Panc1 (cell line): ENCODE data around the gene DEFB113. TPM values are rescaled to one million over a fixed set of nuclear protein-coding genes. Genes with fewer than 3 reads are reported as not detected.
A peak's percentile ranks its signal among the peaks of the same experiment; 100 is the strongest.

Experiments used
- ATAC-seq: fragments of 200-7000 bp; cut with Tn5 transposase; 2 replicates; pipeline ENCODE4 v1.9.1; 2020; ENCODE audit warnings: mild to moderate bottlenecking, moderate library complexity
- Bru-seq: library from RNA; stranded (reverse); fragments of 400-500 nt; gene quantifications from one replicate; lab custom pipeline; 2021; lab: Mats Ljungman, UMichigan
- BruChase-seq, 2 experiments: library from RNA; stranded (reverse); fragments of 400-500 nt; gene quantifications; one replicate each; lab custom pipeline; 2021; lab: Mats Ljungman, UMichigan
- BruUV-seq: library from RNA; stranded (reverse); fragments of 400-500 nt; replicated peaks from 2 replicates; lab custom pipeline; 2021; lab: Mats Ljungman, UMichigan
- CTCF ChIA-PET: fragments of 300-600 bp; sonication (Branson Sonifier 250); formaldehyde crosslinking; loops from one replicate; lab custom pipeline; 2022; ENCODE audit warnings: antibody characterized with exemption; lab: Charles Lee
- POLR2A ChIA-PET: fragments of 300-600 bp; sonication (Branson Sonifier 250); formaldehyde crosslinking; loops from one replicate; lab custom pipeline; 2022; ENCODE audit warnings: antibody characterized with exemption; lab: Charles Lee
- DNase-seq: peaks from one replicate; pipeline ENCODE4 v3.0.0-alpha.2; 2010; ENCODE audit warnings: low read depth, low spot score
- H3K27ac ChIP-seq: 2 replicates; pipeline ENCODE4 v1.5.1; 2011; ENCODE audit warnings: mild to moderate bottlenecking, low read length, inconsistent platforms
- H3K27me3 ChIP-seq: fragments of 200-500 bp; sonication (Bioruptor generic); 2 replicates; pipeline ENCODE4 v1.6.0; 2014; ENCODE audit warnings: low read length, inconsistent platforms; ENCODE audit not compliant: control insufficient read depth, insufficient read depth
- H3K36me3 ChIP-seq: fragments of 200-500 bp; sonication (Bioruptor generic); 2 replicates; pipeline ENCODE4 v1.5.1; 2014; ENCODE audit warnings: inconsistent platforms, mild to moderate bottlenecking, low read length, moderate library complexity; ENCODE audit not compliant: control insufficient read depth, insufficient read depth
- H3K4me1 ChIP-seq: 2 replicates; pipeline ENCODE4 v1.5.1; 2011; ENCODE audit warnings: inconsistent platforms, mild to moderate bottlenecking, low read length, moderate library complexity; ENCODE audit not compliant: control insufficient read depth, insufficient read depth
- H3K4me3 ChIP-seq, 2 experiments: 2 replicates each; pipeline ENCODE4 v1.5.1; 2011 to 2012; ENCODE audit warnings: low read depth in 2 of 2, low read length in 2 of 2, mild to moderate bottlenecking in 2 of 2, inconsistent platforms in 1 of 2, moderate library complexity in 1 of 2
- H3K9me3 ChIP-seq: fragments of 200-500 bp; sonication (Bioruptor generic); 2 replicates; pipeline ENCODE4 v1.5.1; 2014; ENCODE audit warnings: low read depth, mild to moderate bottlenecking, inconsistent platforms, low read length, moderate library complexity; ENCODE audit not compliant: control insufficient read depth, insufficient read depth
- POLR2AphosphoS5 ChIP-seq: IDR thresholded peaks from 2 replicates; pipeline ENCODE4 v1.6.1; 2012; ENCODE audit warnings: mild to moderate bottlenecking, low read depth, low read length, moderate library complexity
- SIN3A ChIP-seq: IDR thresholded peaks from 2 replicates; pipeline ENCODE4 v1.6.1; 2012; ENCODE audit warnings: low read depth, mild to moderate bottlenecking, low read length, moderate library complexity, borderline replicate concordance; ENCODE audit not compliant: insufficient read depth
- TCF7L2 ChIP-seq: IDR thresholded peaks from 2 replicates; pipeline ENCODE4 v1.6.1; 2011; ENCODE audit warnings: mild to moderate bottlenecking, low read depth, low read length, inconsistent platforms
- in situ Hi-C: cut with HindIII; loops from 2 replicates; pipeline ENCODE4 v1.10.0; 2016; ENCODE audit warnings: low sequenced_read_pairs, low pct_unique_long_range_greater_than_20kb
- intact Hi-C: fragments of 100-400 bp; cut with micrococcal nuclease; formaldehyde crosslinking; loops from one replicate; pipeline ENCODE4 v1.10.0; 2022; ENCODE audit not compliant: unreplicated experiment
- long read RNA-seq: library from polyadenylated mRNA; unstranded; transcript quantifications from one replicate; pipeline ENCODE4 v2.0.0, GENCODE V29; 2021; ENCODE audit not compliant: unreplicated experiment
- polyA plus RNA-seq: library from polyadenylated mRNA; unstranded; fragments of >200 nt; gene quantifications from one replicate; pipeline ENCODE4 v1.2.1, GENCODE V29; 2012; ENCODE audit warnings: missing spikeins; ENCODE audit not compliant: insufficient read length
- total RNA-seq: library from RNA; stranded (reverse); gene quantifications from one replicate; pipeline ENCODE4 v1.2.1, GENCODE V29; 2021; ENCODE audit not compliant: unreplicated experiment
- TF ChIP-seq, protein P1 (sequence below): fragments of 450-650 bp; IDR thresholded peaks from 2 replicates; pipeline ENCODE4 v1.5.1; 2017; ENCODE audit warnings: mild to moderate bottlenecking
- TF ChIP-seq, protein P2 (sequence below), 2 experiments: IDR thresholded peaks; 2 replicates each; pipeline ENCODE4 v1.6.1; 2011 to 2012; ENCODE audit warnings: low read depth in 2 of 2, control low read depth in 1 of 2, low read length in 1 of 2, mild to moderate bottlenecking in 1 of 2, moderate library complexity in 1 of 2; ENCODE audit not compliant: insufficient read depth in 1 of 2

DEFB113 gene
- total RNA-seq (not detected), Bru-seq, nascent RNA (not detected), BruChase-seq, experiment 1, labeled RNA remaining after a 2-hour chase (not detected), BruChase-seq, experiment 2, labeled RNA remaining after a 6-hour chase (not detected)
- not detected for polyA plus RNA-seq
- long read RNA-seq = 0 reads

DNA sequence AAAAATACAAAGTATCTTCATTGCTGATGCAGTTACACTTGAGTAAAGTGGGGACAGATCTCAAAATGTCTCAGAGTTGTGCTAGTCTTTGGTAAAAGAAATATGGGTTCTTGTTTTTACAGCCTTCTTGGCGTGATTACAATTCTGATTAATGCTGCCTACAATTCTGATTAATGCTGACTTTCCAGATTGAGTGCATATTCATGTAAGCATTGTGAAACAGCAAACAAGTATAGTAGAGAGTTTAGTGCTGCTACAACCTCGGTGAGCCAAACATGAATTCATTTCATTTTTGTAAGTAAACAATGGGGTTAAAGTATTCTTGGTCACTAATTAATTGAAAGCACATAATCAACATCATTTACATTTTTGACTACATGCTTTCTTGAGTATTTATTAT lies at the start of gene DEFB113:
TSS of gene DEFB113 (minus strand) at position 21 of the 400 bp plus-strand sequence. CDS start at position 21, 0 bp downstream.
- ChIA-PET POLR2A (no interaction called here), CTCF (no interaction called here)
- Histone ChIP-seq H3K36me3 (no peaks in the 10 kb centered on the region), H3K9me3 (no peaks in the 10 kb centered on the region), H3K4me1 (no peaks in the 10 kb centered on the region), H3K27me3 (no peaks in the 10 kb centered on the region), H3K27ac (no peak within 1 kb of the TSS), H3K4me3 (no peak within 1 kb of the TSS)
- BruUV-seq = no TSS peak
- intact Hi-C loops (no loop called here), in situ Hi-C loops (no loop called here)
- ATAC-seq (no peak), DNase-seq (no peak)
- TF ChIP-seq, protein P1, sequence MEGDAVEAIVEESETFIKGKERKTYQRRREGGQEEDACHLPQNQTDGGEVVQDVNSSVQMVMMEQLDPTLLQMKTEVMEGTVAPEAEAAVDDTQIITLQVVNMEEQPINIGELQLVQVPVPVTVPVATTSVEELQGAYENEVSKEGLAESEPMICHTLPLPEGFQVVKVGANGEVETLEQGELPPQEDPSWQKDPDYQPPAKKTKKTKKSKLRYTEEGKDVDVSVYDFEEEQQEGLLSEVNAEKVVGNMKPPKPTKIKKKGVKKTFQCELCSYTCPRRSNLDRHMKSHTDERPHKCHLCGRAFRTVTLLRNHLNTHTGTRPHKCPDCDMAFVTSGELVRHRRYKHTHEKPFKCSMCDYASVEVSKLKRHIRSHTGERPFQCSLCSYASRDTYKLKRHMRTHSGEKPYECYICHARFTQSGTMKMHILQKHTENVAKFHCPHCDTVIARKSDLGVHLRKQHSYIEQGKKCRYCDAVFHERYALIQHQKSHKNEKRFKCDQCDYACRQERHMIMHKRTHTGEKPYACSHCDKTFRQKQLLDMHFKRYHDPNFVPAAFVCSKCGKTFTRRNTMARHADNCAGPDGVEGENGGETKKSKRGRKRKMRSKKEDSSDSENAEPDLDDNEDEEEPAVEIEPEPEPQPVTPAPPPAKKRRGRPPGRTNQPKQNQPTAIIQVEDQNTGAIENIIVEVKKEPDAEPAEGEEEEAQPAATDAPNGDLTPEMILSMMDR = no peak
- TF ChIP-seq TCF7L2 (no peak), POLR2AphosphoS5 (no peak), SIN3A (no peak)
- TF ChIP-seq, protein P2, sequence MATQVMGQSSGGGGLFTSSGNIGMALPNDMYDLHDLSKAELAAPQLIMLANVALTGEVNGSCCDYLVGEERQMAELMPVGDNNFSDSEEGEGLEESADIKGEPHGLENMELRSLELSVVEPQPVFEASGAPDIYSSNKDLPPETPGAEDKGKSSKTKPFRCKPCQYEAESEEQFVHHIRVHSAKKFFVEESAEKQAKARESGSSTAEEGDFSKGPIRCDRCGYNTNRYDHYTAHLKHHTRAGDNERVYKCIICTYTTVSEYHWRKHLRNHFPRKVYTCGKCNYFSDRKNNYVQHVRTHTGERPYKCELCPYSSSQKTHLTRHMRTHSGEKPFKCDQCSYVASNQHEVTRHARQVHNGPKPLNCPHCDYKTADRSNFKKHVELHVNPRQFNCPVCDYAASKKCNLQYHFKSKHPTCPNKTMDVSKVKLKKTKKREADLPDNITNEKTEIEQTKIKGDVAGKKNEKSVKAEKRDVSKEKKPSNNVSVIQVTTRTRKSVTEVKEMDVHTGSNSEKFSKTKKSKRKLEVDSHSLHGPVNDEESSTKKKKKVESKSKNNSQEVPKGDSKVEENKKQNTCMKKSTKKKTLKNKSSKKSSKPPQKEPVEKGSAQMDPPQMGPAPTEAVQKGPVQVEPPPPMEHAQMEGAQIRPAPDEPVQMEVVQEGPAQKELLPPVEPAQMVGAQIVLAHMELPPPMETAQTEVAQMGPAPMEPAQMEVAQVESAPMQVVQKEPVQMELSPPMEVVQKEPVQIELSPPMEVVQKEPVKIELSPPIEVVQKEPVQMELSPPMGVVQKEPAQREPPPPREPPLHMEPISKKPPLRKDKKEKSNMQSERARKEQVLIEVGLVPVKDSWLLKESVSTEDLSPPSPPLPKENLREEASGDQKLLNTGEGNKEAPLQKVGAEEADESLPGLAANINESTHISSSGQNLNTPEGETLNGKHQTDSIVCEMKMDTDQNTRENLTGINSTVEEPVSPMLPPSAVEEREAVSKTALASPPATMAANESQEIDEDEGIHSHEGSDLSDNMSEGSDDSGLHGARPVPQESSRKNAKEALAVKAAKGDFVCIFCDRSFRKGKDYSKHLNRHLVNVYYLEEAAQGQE (IDR thresholded peaks at IDR 0.05; ENCODE audit: insufficient read depth in 1 of 2, low read depth in 2 of 2, low read length in 1 of 2) = no peak

DNA sequence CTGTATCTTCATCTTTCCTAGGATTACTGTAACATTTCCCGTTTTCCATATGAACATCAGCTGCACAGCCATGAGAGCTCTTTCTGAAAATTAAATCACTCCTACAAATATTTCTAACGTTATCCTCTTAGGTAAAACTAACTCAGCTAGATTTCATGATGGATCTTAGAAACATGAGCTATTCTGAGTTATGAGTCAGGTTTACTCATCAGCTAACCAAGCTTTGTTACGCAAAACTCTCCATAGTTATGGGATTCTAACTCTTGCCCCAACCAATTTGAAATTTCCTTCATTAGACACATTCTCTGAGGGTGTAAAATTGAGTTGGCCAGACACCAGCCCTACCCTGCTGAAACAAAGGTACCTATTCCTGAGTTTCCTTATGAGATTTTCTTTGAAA lies 38.4 kb upstream of the DEFB113 start:
- no peaks in the 10 kb centered on the region; the same call in 1 of the 2 replicates for H3K4me1 ChIP-seq
- POLR2A ChIA-PET = no interaction called here
- no peaks in the 10 kb centered on the region for H3K9me3 ChIP-seq
- CTCF ChIA-PET = no interaction called here
- intact Hi-C loops (no loop called here), in situ Hi-C loops (no loop called here)
- H3K4me3 ChIP-seq = no peak overlapping the region
- TF ChIP-seq TCF7L2 (no peak), POLR2AphosphoS5 (no peak), SIN3A (no peak)
- TF ChIP-seq, protein P2 (IDR thresholded peaks at IDR 0.05; ENCODE audit: insufficient read depth in 1 of 2, low read depth in 2 of 2, low read length in 1 of 2) = no peak
- TF ChIP-seq, protein P1 = no peak
- peak; percentile 27 for DNase-seq
- no peak for ATAC-seq
- H3K27ac ChIP-seq = no peak overlapping the region
- no peaks in the 10 kb centered on the region for H3K27me3 ChIP-seq
- no peaks in the 10 kb centered on the region for H3K36me3 ChIP-seq
- no TSS peak for BruUV-seq
